GM12878 (cell line): ENCODE measurements around the gene DNAJC13. TPM values are rescaled to one million over a fixed set of nuclear protein-coding genes. Genes with fewer than 3 reads are reported as not detected.

Experiments used
- ATAC-seq: fragments of 200-7000 bp; cut with Tn5 transposase; 3 replicates; pipeline ENCODE4 v1.9.1; 2020; ENCODE audit warnings: mild to moderate bottlenecking, moderate library complexity
- BruUV-seq: library from RNA; stranded (reverse); fragments of 400-500 nt; replicated peaks from 2 replicates; lab custom pipeline; 2021; lab: Mats Ljungman, UMichigan
- CTCF ChIA-PET: fragments of 300-600 bp; sonication (Branson Sonifier 250); formaldehyde crosslinking; extraction: SDS; loops from one replicate; lab custom pipeline; 2021; ENCODE audit warnings: inconsistent platforms; lab: Yijun Ruan, JAX
- POLR2A ChIA-PET: fragments of 350-600 bp; formaldehyde crosslinking; extraction: SDS; loops from one replicate; lab custom pipeline; 2021; ENCODE audit warnings: inconsistent platforms; lab: Charles Lee
- RAD21 ChIA-PET: fragments of 300-600 bp; sonication (Branson Sonifier 250); formaldehyde crosslinking; loops from one replicate; lab custom pipeline; 2023; ENCODE audit warnings: antibody characterized with exemption; ENCODE audit not compliant: unreplicated experiment; lab: Charles Lee
- SMC1A ChIA-PET: fragments of 300-600 bp; sonication (Branson Sonifier 250); formaldehyde crosslinking; loops from one replicate; lab custom pipeline; 2023; ENCODE audit not compliant: unreplicated experiment, uncharacterized antibody; lab: Charles Lee
- DNase-seq: peaks from one replicate; pipeline ENCODE4 v3.0.0-alpha.2; 2011; ENCODE audit warnings: low read depth, low spot score
- FAIRE-seq: peaks from 3 replicates; lab custom pipeline; 2011; peaks lifted over from hg19 to GRCh38; lab: Jason Lieb, UNC
- H2AFZ ChIP-seq: 2 replicates; pipeline ENCODE4 v1.6.0; 2011; ENCODE audit warnings: low read depth, low read length, control low read depth; ENCODE audit not compliant: control insufficient read depth
- H3K27ac ChIP-seq: 2 replicates; pipeline ENCODE4 v1.5.1; 2011; ENCODE audit warnings: control low read depth; ENCODE audit not compliant: control insufficient read depth, insufficient read depth
- H3K27me3 ChIP-seq, 2 experiments: replicated peaks in 1 of 2; 2 replicates each; pipeline versions ENCODE4 v1.6.0 to v1.6.1; 2011; ENCODE audit warnings: low read length in 1 of 2; ENCODE audit not compliant: control insufficient read depth in 2 of 2, insufficient read depth in 2 of 2
- H3K36me3 ChIP-seq, 2 experiments: 2 replicates each; pipeline ENCODE4 v1.5.1; 2011; ENCODE audit warnings: low read length in 1 of 2; ENCODE audit not compliant: control insufficient read depth in 2 of 2, insufficient read depth in 2 of 2
- H3K4me1 ChIP-seq: 2 replicates; pipeline ENCODE4 v1.6.1; 2011; ENCODE audit warnings: mild to moderate bottlenecking, low read length, moderate library complexity, mixed read lengths; ENCODE audit not compliant: control insufficient read depth, insufficient read depth
- H3K4me2 ChIP-seq: 2 replicates; pipeline ENCODE4 v1.6.0; 2011; ENCODE audit warnings: control low read depth; ENCODE audit not compliant: control insufficient read depth, insufficient read depth
- H3K4me3 ChIP-seq: fragments of 200-600 bp; sonication (generic); 2 replicates; pipeline ENCODE4 v1.5.1; 2016
- H3K79me2 ChIP-seq: 2 replicates; pipeline ENCODE4 v1.6.0; 2011; ENCODE audit warnings: low read length; ENCODE audit not compliant: control insufficient read depth, insufficient read depth
- H3K9ac ChIP-seq: 2 replicates; pipeline ENCODE4 v1.8.0; 2011; ENCODE audit warnings: low read length, control low read depth, mixed read lengths; ENCODE audit not compliant: control insufficient read depth, insufficient read depth
- H3K9me3 ChIP-seq: replicated peaks from 3 replicates; pipeline ENCODE4 v1.5.1; 2011; ENCODE audit warnings: mild to moderate bottlenecking, low read length; ENCODE audit not compliant: control insufficient read depth, insufficient read depth
- H4K20me1 ChIP-seq: 2 replicates; pipeline ENCODE4 v1.6.0; 2011; ENCODE audit not compliant: control insufficient read depth, insufficient read depth
- CBX3 ChIP-seq: fragments of 200-600 bp; sonication (generic); IDR thresholded peaks from 2 replicates; pipeline ENCODE4 v1.6.1; 2016; ENCODE audit warnings: low read depth, borderline replicate concordance
- CREB1 ChIP-seq: IDR thresholded peaks from 2 replicates; pipeline ENCODE4 v1.6.1; 2012; ENCODE audit warnings: low read depth, mild to moderate bottlenecking, inconsistent platforms
- DPF2 ChIP-seq: fragments of 450-650 bp; IDR thresholded peaks from 2 replicates; pipeline ENCODE4 v1.6.1; 2017; ENCODE audit warnings: mild to moderate bottlenecking
- FOXK2 ChIP-seq: fragments of 450-650 bp; IDR thresholded peaks from 2 replicates; pipeline ENCODE4 v1.6.1; 2017; ENCODE audit warnings: mild to moderate bottlenecking, moderate library complexity
- GABPA ChIP-seq: IDR thresholded peaks from 2 replicates; pipeline ENCODE4 v1.6.1; 2014; ENCODE audit warnings: antibody characterized with exemption, low read depth, mild to moderate bottlenecking, inconsistent platforms
- GATAD2B ChIP-seq: fragments of 450-650 bp; conservative IDR thresholded peaks from 2 replicates; pipeline ENCODE4 v1.6.1; 2017; ENCODE audit warnings: low read depth, mild to moderate bottlenecking, moderate library complexity
- MEF2A ChIP-seq: IDR thresholded peaks from 2 replicates; pipeline ENCODE4 v1.6.1; 2011; ENCODE audit warnings: low read depth, mild to moderate bottlenecking, low read length, moderate library complexity; ENCODE audit not compliant: insufficient read depth
- PML ChIP-seq: IDR thresholded peaks from 2 replicates; pipeline ENCODE4 v1.6.1; 2012; ENCODE audit warnings: low read length, inconsistent platforms
- RUNX3 ChIP-seq: IDR thresholded peaks from 2 replicates; pipeline ENCODE4 v1.6.1; 2012; ENCODE audit warnings: low read length, inconsistent platforms
- STAT3 ChIP-seq: IDR thresholded peaks from 2 replicates; pipeline ENCODE4 v1.6.1; 2011; ENCODE audit warnings: low read depth, low read length, improper control_type of control experiment
- YBX1 ChIP-seq: fragments of 450-650 bp; IDR thresholded peaks from 2 replicates; pipeline ENCODE4 v1.6.1; 2016; ENCODE audit warnings: antibody characterized with exemption
- WGBS: methylation state at CpG from one replicate; pipeline ENCODE4 v1.1.6; 2016; ENCODE audit warnings: low lambda C conversion rate; ENCODE audit not compliant: insufficient replicate concordance, insufficient coverage; ENCODE audit errors: missing lambda C conversion rate; 5-methylcytosine and 5-hydroxymethylcytosine counted together
- in situ Hi-C: fragments of 300-500 bp; cut with MboI; formaldehyde crosslinking; loops from 9 replicates; pipeline ENCODE4 v1.14.3; 2018; ENCODE audit warnings: mixed read lengths
- intact Hi-C: fragments of 100-400 bp; cut with micrococcal nuclease; formaldehyde crosslinking; loops from one replicate; pipeline ENCODE4 v1.14.2; 2022; ENCODE audit not compliant: unreplicated experiment
- polyA plus RNA-seq, 11 experiments: library from polyadenylated mRNA; depleted of rRNA in 4 of 11; unstranded in 6 of 11; stranded (reverse) in 5 of 11; fragments of >200 nt; fragmentation: Nextera tagmentation in 4 of 11; fragmentation: Illumina TruSeq in 1 of 11; extraction: Ambion mirVana in 4 of 11; extraction: Trizol in 1 of 11; gene quantifications; 1 replicate in 1 of 11; 2 replicates in 10 of 11; pipeline versions ENCODE4 v1.2.1 to v1.2.3, GENCODE V29; 2011 to 2016; ENCODE audit warnings: inconsistent platforms in 2 of 11, missing spikeins in 2 of 11, low read depth in 1 of 11
- total RNA-seq, 4 experiments: library from RNA; depleted of rRNA in 3 of 4; stranded (reverse); fragments of >200 nt in 3 of 4; fragmentation: Illumina TruSeq in 1 of 4; extraction: Trizol in 1 of 4; gene quantifications; 2 replicates each; pipeline versions ENCODE4 v1.2.1 to v1.2.3, GENCODE V29; 2013 to 2021
- TF ChIP-seq, protein P1 (sequence below): fragments of 150-350 bp; IDR thresholded peaks from 2 replicates; pipeline ENCODE4 v1.6.1; 2014; ENCODE audit warnings: mild to moderate bottlenecking, low read depth, low read length

Gene DNAJC13
- total and polyA plus RNA-seq, 10 of the 15 experiments (the other 5 are each of a cell fraction or from before 2014, with no cell fraction given) = 8.3 to 33.9 (median 17.0) TPM

DNA sequence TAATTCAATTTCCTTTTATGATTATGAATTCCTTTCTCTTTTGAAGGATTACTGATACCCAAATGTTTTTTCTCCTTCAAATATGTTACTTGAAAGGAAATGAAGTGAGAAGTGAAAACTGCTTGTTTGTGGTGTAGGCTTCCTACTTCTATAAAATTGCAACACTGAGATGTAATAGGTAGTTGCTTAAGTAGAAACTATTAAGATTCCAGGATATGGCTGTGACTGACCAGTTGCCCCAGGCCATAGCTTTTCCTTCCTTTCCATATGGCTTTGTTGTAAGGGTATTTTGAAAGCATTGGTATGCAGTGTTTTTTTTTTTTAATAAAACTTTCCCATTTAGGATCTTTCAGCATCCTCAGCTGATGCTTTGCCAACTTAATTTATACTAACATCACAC is 28.5 kb downstream of the DNAJC13 start (continued):
- TF ChIP-seq, protein P1, sequence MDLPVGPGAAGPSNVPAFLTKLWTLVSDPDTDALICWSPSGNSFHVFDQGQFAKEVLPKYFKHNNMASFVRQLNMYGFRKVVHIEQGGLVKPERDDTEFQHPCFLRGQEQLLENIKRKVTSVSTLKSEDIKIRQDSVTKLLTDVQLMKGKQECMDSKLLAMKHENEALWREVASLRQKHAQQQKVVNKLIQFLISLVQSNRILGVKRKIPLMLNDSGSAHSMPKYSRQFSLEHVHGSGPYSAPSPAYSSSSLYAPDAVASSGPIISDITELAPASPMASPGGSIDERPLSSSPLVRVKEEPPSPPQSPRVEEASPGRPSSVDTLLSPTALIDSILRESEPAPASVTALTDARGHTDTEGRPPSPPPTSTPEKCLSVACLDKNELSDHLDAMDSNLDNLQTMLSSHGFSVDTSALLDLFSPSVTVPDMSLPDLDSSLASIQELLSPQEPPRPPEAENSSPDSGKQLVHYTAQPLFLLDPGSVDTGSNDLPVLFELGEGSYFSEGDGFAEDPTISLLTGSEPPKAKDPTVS = no peak
- no peak for TF ChIP-seq STAT3
- TF ChIP-seq GATAD2B = no peak
- TF ChIP-seq CBX3 = no peak
- TF ChIP-seq YBX1 = no peak
- peak; percentile 24; the same call in 1 of the 2 replicates for TF ChIP-seq RUNX3
- TF ChIP-seq DPF2 = no peak
- TF ChIP-seq PML = no peak

DNA sequence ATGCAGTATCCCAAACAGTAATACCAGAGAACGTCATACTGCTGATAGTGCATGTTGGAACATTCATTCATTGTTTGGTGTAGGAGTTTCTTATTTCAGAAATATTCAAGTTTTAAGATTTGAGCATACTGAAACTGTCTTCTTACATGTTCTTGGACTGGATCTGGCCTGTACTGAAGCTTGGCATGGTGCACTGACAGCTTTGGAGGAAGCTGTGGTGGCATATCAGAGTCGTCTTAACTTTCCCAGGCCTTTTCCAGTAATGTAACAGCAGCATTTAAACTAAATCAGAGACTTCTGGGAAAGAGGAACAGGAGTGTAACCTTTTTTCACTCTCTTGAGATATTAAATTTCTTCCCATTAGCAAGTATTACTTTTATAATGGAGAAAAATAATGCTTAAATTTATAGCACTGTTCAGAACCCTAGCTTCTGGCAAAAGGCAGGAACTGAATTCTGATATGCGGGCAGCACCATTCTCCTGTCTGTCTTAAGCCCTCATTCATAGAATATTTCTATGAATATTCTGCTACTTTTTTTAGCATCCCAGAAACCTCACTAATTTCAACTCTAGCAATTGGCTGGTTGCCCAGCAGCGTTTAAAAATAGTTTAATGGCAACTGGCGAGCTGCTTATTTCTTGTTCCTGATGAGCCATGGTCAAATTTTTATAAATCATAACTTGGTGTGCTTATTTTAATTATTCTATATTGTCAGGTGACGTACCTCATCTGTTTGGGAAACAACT is 31.1 kb downstream of the DNAJC13 start:
- Histone ChIP-seq H3K4me1 (peaks cover 30% of the 10 kb centered on the region), H3K9me3 (no peaks in the 10 kb centered on the region; the same call in 2 of the 3 replicates), H3K36me3 (peaks cover 0 to 8% of the 10 kb centered on the region in 2 experiments; a peak in 2 of 4 replicates), H3K27me3 (no peaks in the 10 kb centered on the region), H4K20me1 (no peaks in the 10 kb centered on the region), H3K27ac (peak overlapping the region; percentile 13; the same call in 1 of the 2 replicates), H3K79me2 (peaks cover 3% of the 10 kb centered on the region), H3K9ac (no peak overlapping the region), H3K4me2 (peak overlapping the region; percentile 7), H3K4me3 (0 out of 2 replicates have a peak overlapping the region, but pooled peaks have one; percentile 4), H2AFZ (no peak overlapping the region)
- CTCF ChIA-PET = interaction anchor here (0.6 to 1.1 kb wide), 3 partner anchors 10 to 757 kb away, joined by 3 read pairs; no protein-coding TSS in a partner anchor
- peak; percentile 31 for FAIRE-seq
- BruUV-seq = no TSS peak
- SMC1A ChIA-PET = interaction anchor here (0.9 to 6.5 kb wide), 3 partner anchors 10 to 106 kb away, joined by 3 to 28 read pairs (median 10); no protein-coding TSS in a partner anchor
- POLR2A ChIA-PET = no interaction called here
- peak; percentile 62 for ATAC-seq
- RAD21 ChIA-PET = interaction anchor here (1.5 kb wide), 1 partner anchor 13 kb away, joined by 3 read pairs; no protein-coding TSS in a partner anchor
- peak; percentile 16 for DNase-seq
- TF ChIP-seq GABPA (no peak), MEF2A (peak; percentile 72; the same call in 1 of the 2 replicates), FOXK2 (no peak), CREB1 (no peak)
- WGBS = 46% methylated on average over 6 of the region's 6 CpGs
- intact Hi-C loops = no loop called here
- in situ Hi-C loops = no loop called here
